Activated CD4-positive, CD25-positive, alpha-beta regulatory T cell treated with anti-CD3 and anti-CD28 coated beads, Interleukin-2, amount 50 U/mL, for 24 hours (primary cell): Measurements from ENCODE around the gene CD47.
A peak's percentile ranks its signal among the peaks of the same experiment; 100 is the strongest.

Experiments used
- ATAC-seq, 2 donors: fragments of 150-1000 bp; cut with Tn5 transposase; one replicate each; pipeline ENCODE4 v1.10.0; 2021; ENCODE audit warnings: mild to moderate bottlenecking in 1 of 2, moderate library complexity in 1 of 2

The CD47 gene

DNA sequence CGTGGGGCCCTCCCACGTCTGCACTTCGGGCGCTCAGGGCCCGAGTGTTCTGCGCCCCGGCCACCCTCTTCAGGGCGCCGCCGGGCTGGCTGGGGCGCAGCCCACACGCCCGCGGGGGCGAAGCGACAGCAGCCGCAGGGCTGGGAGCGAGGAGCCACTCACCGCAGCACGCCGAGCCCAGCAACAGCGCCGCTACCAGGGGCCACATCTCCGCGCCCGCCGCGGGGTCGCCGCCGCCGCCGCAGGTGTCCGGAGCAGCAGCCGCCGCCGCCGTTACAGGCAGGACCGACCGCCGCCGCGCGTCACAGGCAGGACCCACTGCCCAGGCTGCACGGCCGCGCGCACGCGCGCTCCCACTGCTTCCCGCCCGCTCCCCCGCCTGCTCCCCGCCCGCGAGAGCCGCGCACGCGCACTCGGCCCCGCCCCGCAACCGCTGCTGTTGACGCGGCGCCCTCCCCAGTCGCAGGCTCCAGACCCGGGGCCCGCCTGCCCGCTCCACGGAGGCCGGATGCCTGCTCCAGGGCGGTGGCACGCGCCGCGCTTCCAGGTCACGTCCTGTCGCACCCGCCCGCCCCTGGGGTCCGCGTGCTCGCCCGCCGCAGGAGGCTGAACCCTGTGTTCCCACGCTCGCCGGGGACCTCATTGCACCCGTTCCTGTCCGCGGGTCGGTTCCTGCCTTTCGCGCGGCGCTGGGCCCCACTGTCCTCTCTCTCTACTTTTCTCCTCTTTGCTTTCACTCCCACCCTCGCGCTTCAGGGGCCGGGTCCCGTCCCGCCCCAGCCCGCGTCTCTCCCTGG lies at the start of gene CD47:
Gene CD47, minus strand, starts transcription at position 331 of the 797 bp plus-strand sequence. Its CDS starts 123 bp downstream, at position 208.
- ATAC-seq: peak; percentile 62 to 66

DNA sequence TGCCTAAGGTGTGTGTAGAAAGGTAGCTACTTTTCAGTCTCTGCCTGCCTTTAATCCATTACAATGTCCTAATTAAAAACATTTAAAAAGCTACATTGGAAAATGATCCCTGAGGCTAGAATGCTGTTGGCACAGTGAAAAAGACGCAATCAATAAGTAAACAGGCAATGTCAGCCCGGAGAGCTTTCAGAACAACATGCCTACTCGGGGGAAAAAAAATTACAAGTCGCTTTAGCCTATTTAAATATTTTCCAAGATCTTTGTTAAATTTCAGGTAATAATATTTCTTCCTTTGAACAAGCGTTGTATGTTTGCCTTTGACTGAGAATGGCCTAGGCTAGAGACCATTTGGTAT lies 46.6 kb upstream of the CD47 start:
- no peak for ATAC-seq

DNA sequence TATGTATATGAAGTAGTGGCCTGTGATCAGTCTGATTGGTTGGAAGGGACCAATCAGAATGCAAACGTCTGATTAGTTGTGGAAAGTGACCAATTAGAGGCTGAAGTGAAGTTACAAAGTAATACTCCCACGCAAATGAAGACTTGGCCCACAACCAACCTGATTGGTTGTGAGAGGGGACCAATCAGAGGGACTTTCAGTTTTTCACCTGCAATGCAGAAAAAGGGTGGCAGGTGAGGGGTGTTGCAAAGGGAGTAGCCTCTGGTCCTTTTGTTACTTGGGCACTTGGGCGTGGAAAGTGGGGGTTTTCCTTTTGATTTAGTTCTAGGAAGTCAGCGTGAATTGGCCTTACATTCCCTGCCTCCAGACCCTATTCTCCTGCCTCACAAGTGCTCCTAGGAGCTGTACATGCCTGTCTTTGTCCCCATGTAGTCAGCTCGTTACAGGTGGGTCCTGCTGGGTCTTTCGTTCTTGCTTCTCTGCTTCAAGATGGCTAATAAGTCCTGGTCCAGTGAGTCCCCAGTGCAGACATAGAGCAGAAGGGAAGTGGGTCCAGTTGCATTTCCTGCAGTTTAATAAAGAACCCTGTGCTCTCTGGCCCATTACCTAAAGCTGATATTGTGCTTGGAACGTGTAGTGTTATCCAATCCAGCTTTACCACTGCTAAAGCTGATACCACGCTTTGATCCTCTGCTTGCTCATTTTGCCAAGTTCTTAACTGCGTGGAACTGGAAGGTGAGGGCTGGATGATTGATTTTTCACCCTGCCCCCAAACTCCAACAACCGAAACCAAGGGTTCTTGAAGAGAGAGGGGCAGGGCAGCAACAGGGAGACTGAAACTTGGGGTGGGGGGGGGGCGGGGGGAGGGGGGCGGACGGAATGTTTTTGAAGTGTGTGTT lies 46.0 kb upstream of the CD47 start:
- no peak for ATAC-seq

DNA sequence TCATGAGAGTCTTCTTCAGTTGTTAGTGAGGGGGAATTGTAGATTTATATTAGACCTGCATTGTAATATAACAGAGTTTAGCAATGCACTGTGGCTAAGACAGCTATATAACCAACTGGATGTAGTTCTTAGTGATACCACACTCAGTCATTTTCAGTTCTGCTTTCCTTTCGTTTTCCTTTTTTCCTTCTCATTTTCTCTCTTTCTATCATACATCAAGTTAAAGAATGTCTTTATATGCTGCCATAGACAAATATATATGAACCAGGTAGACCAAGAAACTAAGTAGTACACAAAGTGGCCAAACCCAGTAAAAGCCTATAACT lies 43.7 kb upstream of the CD47 start:
- ATAC-seq: peak; percentile 18

DNA sequence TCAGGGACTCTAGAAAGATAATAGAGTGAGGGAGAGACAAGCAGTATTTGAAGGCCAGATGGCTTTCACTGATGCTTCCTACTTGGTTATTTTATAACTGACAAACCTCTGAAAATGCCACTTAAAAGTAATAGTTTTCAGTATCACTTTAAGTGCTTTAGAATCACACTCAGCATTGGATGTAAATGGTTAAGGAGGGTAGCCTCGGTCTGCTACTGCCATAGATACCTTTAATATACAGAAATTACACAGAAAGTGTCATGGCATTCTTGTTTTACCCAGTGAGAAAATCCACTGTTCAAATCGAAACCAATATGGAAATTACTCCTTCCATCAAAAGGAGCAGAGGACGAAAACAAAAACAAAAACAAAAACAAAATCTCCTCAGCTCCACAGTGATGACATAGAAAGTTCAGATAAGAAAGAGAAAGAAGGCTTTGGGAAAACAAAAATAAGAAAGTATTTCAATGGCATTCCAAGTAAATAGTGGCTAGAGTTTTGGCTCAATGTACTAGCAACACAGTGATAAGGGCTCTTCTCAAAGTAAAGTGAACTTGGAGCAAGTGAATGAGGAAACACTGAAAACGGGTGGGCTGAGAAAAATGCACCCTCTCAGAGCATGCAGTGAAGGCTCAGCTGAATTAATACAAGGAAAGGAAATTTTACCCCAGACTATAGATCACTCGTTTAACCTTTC lies 43.2 kb upstream of the CD47 start:
- peak in 1 of 2 donors; percentile 11 for ATAC-seq

DNA sequence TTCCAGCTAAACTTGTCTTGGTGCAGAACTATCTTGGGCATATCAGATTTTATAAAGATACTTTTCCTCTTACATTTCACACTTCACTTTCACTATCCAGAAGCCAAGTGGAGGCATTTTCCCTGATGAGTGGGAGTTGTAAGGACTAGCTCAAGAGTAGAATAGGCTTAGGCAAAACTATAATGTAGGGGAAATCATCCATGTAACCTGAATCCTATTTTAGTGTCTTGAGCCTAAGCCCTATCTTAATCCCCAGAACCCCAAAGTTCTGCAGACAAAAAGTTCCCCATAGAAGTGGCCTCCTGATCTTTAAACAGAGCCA lies 42.2 kb upstream of the CD47 start:
- no peak for ATAC-seq

DNA sequence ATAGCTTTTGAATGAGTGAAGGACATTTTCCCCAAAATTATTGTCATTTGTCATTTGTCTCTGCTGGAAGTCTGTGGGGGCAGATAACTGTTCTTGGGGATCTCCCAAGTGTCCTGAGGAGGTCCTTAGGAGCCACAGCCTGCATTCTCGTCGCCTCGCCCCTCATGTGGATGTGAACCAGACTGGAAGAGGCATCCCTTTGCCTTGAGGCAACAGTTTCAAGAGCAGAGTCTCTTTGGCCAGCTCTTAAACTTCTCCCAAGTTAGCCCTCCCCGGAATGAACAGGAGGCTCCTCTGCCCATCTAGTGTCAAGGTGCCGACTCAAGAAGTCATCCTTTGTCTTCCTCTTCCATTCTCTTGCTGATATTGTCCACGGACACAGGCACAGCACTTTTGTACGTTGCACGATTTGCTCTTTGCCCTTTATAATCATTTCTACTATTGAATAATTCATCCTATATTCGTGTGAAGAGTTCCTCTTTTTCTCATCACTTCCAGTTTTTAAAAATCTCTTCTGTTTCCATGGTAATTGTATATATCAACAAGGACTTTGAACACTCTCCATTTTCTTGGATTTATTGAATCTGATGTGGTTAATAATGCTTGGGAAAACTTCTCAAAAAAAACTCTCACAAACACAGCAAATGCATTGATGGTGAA lies 40.8 kb upstream of the CD47 start:
- no peak for ATAC-seq

DNA sequence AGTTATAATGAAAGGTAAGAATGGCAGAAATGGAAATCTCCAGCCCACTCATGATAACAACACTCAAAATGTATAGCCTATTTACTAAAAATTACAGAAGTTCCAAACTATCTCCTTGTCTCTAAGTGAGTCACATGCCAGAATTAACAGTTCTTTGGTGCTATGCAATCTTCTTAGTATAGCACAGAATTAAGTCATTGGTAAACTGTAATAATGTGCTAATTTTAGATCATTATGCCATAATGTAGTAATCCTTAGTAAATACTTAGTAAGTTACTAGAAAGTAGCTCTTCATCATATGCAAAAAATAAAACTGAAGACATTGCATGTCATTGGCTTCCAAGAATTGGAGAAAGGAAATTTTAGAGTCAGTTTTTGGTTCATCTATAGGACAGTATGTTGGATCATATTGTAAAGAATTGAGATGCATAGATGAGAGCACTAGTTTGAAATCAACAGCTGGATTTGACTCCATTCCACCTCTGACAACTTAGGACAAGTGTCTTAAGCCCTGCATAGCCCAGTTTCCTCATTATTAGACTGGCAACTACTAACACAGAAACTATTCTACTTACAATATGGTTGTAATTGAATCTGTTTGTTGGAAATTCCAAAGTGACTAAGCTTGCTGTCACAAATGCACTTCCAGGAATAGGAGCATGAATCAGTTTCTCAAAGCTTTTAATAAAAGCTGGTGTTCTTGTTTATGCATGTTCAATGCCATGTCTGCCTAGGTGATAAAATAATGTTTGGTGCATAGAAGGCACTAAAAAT lies 40.1 kb upstream of the CD47 start:
- peak; percentile 71 to 75 for ATAC-seq

DNA sequence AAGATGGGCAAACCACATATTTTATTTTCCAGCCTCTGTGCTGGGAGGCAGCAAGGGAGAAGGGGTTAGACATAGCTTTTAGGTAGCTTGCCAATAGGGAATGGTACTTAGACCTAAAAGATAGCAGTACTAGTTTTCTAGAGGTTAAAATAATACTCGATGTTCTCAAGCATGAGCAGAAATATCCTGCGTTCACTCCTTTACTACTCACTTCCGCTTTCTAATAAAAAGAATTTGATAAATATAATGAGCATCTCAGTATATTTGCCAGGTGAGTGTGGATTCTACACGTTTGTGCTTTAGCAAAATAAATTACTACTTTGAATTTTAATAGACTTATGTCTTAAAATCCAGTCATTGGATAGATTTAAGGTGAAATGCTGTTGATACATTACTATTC lies 39.4 kb upstream of the CD47 start:
- ATAC-seq: no peak

DNA sequence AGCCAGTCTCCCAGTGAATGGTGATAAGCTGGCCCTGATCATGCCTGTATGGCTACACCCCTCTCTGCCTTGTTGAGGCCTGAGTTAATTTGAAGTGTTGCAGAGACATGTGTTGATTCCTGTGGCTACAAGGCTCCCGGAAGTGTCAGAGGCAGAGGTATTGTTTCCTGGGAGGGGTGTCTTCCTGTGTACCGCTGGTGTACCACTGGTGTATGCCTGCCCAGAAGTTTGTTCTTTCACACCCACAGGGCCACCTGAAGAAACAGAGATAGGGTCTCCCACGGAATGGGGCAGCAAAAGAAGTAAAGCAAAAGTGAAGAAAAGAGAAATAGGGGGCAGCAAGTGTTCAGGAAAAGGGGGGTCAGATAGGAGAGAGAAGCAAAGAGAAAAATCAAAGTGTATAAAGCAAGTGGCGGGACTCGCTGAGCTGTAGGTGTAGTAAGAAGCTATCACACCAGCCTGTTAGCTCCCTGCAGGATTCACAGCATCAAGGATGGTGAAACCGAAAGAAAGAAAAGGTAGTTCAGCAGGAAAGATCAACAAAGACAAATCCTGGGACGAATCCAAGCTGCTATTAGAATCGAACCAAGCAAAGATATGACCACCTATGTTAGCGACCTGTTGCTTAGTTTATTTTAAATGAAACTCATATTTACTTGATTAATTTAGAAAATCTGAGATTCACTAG lies 36.6 kb upstream of the CD47 start:
- no peak for ATAC-seq

DNA sequence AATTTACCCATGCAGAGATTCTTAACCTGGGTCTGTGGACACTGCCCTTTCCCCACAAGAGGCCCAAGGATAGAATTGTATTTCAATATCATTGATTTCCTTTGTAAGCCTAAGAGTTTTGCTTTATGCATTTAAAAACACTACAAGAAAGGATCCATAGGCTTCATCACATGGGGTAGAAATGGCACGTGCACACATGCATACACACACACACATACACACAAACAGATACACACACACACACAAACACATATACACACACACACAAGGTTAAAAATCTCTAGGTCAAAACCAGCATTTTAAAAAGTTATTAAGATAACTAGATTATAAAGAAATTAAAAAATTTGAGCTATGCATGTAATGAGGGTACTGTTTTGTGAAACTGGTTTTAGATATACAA lies 35.5 kb upstream of the CD47 start:
- ATAC-seq: no peak

DNA sequence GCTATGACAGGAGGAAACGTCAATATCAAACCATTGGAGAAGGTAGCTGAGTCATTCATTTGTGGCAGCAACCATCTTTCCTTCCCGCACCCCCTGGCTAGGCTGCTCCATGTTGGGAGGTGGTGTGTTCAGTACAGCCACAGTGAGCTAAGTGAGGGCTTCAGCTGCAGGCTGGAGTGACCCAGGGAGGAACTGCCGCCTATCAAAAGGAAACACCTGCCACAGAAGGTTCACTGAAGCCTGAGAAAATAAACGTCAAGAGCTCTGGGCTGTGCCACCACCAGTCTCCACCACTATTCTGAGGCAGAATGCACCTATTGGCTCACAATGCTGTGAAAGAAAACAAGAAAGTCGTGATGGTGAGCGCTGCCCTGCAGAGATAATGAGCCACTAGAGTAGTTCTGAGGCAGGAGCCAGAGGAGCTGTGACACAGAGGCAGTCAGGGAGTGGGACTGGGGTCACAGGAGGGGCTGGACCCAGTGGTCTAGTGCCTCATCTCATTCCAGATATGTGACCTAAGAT lies 34.8 kb upstream of the CD47 start:
- ATAC-seq: peak; percentile 41 to 46

DNA sequence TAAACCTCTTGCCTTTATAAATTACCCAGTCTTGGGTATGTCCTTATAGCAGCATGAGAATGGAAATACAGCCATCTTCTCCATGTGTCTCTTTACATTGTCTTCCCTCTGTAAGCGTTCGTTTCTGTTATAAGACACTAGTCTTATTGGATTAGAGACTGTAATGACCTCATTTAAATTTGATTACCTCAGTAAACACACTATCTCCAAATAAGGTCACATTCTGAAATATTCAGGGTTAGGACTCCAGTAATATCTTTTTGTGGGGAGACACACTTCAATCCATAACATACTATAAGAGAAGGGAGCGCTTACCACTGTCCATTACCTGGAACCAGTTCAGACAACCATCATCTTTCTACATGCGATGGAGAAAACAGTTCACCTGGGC lies 34.3 kb upstream of the CD47 start:
- peak; percentile 4 to 7 for ATAC-seq

DNA sequence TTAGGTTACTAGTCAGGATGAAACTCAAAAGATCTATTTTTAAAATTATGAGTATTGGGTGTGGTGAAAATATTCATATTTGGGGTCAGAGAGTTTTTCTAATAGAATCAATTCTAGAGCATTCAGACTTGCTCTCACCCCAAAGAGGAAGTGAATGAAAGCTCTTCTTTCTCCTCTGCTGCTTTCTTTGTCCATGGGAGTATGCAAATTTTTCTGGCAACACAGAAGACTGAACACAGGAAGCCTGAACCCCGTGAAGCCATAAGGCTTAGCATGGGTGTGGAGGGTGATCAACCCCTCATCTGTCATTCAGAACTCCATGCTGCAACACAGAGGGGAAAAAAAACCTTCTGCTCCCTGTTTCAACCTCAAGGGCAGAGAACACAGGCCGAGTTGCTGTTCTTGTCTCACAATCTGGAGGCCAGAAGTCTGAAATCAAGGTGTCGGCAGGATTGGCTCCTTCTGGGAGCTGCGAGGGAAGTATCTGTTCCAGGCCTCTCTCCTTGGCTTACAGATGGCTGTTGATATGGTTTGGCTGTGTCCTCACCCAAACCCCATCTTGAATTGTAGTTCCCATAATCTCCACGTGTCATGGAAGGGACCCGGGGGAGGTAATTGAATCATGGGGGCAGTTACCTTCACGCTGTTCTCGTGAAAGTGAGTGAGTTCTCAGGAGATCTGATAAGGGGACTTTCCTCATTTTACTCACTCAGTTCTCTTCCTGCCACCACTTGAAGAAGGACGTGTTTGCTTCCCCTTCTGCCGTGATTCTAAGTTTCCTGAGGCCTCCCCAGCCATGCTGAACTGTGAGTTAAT lies 33.7 kb upstream of the CD47 start:
- ATAC-seq: peak; percentile 66 to 68

DNA sequence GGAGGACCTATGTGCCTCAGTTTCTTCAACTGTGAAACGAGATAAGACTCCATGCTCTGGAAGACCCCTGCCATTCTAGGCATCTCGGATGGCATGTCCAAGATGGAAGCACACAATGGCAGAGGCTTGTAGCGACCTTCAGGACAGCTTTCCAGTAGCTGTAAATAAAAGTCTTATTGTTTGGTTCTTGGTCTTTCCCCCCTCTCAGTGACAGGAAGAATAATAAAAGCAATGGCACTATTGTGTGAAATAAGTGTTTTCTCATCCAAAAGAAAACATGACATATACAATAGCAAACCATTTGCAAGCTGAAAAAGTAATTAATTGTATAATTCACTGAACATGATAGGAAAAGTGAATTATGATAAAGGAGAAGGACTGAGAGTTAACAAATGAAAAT lies 32.5 kb upstream of the CD47 start:
- ATAC-seq: no peak

DNA sequence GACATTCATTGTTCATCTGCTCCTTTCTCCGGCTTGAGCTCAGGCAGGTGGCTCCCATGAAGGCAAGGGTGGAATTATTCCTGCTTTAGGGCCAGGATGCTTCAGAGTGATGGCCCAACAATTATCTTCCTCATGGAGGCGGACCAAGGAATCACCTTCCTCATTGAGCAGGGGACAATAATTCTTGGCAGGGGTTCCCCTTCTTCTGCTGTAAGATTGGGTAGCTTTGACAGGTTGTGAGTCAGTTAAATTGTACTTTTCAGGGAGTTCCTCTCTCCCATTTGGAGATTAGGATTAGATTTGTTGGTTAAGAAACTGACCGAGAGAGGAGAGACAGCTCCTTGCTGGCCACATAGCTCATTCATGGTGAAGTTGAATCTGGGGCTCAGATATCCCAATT lies 31.4 kb upstream of the CD47 start:
- ATAC-seq: no peak

DNA sequence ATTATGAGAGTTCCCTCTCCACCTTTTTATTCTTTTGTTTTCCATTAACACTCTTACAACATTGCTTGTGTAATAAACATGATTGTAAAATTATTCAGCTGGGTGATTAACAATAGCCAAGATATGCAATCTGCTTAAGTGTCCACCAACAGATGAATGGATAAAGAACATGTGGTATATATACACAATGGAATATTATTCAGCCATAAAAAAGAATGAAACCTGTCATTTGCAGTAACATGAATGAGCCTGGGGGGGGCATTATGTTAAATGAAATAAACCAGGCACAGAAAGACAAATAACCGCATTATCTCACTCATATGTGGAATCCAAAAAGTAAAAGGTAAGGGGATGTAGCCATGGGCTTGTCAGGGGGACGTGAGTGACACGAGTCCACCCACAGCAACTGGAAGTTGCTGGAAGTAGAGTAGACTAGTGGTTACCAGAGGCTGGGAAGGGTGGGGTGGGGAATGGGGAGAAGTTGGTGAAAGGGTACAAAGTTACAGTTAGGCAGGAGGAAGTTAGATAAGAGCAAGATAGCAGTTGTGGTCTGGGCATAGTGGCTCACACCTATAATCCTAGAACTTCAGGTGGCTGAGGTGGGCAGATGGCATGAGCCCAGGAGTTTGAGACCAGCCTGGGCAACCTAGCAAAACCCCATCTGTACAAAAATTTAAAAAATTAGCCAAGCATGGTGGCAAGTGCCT lies 28.7 kb upstream of the CD47 start:
- no peak for ATAC-seq

DNA sequence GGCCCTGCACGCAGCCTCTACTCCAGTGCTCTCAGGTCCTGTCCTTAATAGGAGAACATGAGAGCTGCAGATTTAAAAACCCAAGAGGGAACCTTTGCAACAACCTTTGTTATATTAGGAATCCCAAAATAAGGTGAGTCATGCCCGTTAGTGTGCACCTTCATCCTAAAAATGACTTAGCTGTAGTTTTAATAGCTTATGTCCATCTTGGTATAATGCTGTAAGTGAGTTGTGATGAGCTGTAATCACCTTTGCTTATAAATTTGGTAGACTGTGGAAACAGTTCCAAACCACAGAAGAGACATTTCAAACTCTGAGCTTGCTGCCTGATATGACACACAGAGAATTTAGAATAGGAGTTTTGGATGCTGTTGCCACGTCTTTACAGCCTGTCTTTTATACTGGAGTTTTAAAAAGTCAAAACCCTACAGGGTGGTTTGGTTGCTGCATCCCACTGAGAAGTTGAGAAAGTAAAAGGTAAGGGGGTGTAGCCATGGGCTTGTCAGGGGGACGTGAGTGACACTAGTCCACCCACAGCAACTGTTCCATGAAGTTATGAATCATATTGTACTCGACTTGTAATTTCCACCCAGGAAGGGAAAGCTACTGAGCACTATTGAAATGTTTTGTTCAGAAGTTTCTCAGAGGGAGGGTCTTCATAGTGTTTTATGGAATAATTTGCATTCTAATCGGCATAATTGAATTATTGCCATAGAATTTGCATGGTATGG lies 27.4 kb upstream of the CD47 start:
- peak; percentile 76 to 86 for ATAC-seq

DNA sequence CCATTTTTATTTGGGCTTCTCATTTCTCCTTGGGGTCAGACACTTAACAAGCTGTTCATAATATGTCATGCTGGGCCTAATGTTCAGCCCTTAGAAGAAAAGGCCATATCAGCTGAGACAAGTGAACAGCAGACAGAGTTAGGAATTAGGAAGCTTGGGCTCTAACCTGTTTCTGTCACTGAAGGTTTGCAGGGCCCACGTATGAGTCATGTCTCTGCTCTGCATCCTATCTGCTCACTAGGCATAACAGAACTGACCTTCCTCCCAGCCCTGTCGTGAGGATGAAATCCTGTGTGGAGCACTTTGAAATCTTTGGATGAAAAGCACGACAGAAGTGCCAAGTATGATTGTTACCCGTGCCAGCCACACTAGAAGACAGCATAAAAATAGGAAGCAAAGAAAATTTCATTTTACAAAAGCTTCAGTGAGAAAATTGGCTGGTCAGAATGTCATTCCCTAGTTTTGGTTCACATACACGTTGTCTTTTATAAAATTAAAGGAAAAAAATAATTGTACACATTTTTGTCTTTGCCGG lies 26.5 kb upstream of the CD47 start:
- peak in 1 of 2 donors; percentile 40 for ATAC-seq
